Right lung (tissue), 5 donors: ENCODE measurements around the gene TBC1D24. TPM values are rescaled to one million over a fixed set of nuclear protein-coding genes. Genes with fewer than 3 reads are reported as not detected.
"Not testable (repeated sequence)": the region's sequence is repeated elsewhere in the genome, so short reads cannot be mapped to it uniquely, and the experiment has no call there.

Experiments
- DNase-seq, 2 donors: peaks; one replicate each; pipeline ENCODE4 v3.0.0-alpha.2; 2013
- polyA plus RNA-seq, 5 donors: library from polyadenylated mRNA; unstranded; fragments of 120-200 nt; gene quantifications; one replicate each; pipeline versions ENCODE4 v1.2.1 to v1.2.3, GENCODE V29; 2013; ENCODE audit warnings: inconsistent platforms in 1 of 5, low replicate concordance in 1 of 5; ENCODE audit not compliant: insufficient read length in 5 of 5, insufficient read depth in 1 of 5

TBC1D24 gene
- polyA plus RNA-seq, 5 donors = 11.6 to 20.5 (median 17.2) TPM

DNA sequence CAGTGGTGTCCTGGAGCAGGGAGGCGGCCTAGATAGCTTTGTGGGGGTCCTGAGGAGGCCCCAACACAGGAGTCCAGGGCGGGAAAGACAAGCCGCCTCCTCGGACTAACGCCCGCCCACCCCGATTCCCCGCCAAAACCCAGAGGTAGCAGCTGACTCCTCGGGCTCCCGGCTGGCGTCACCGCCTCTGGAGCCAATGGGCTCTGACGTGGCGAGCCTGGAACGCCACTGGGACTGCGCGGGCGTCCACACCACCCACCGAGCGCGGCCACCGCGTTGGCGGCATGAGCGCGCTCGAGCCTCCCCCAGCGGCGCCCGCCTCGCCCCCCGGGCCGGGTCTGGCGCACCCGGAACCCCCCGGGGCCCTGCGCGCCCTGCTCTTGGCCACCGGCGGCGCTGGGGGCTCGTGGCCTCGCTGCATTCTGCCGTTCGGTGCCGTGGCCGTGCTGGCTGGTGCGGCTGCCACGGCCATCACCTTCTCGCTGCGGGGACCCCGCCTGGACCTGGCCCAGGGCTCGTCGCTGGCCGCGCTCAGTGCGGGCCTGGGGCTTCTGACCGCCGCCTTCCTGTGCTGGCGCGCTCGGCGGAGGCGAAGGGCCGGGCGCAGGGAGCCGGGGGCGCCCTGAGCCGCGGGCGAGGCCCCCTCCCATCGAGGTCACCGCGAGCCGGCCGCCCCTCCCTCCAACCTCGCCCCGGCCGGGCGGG lies 7.2 kb upstream of the TBC1D24 start:
- peak; percentile 86 for DNase-seq

DNA sequence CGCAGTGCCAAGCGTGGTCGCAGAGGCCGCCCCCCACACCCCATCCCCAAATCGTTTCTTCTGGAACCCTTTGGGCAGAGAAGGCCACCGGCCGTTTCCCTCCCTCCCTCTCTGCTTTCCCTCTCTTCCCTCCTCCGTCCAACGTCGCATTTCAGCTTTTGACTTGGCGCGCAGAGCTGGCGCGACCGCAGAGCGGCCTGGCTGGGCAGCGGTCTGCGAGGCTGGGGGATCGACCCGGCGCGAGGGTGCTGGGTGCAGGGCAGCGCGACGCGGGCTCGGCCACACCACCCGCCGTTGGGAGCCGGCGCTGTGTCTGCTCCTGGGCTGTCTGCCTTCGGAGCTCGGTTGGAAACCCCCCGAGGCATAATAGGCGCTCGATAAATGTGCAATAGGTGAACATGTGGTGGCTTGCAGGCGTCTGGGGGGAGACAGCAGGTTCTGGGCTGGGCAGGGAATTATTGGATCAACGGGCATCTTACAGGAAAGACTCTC lies 6.6 kb upstream of the TBC1D24 start:
- DNase-seq = peak in 1 of 2 donors; percentile 42

DNA sequence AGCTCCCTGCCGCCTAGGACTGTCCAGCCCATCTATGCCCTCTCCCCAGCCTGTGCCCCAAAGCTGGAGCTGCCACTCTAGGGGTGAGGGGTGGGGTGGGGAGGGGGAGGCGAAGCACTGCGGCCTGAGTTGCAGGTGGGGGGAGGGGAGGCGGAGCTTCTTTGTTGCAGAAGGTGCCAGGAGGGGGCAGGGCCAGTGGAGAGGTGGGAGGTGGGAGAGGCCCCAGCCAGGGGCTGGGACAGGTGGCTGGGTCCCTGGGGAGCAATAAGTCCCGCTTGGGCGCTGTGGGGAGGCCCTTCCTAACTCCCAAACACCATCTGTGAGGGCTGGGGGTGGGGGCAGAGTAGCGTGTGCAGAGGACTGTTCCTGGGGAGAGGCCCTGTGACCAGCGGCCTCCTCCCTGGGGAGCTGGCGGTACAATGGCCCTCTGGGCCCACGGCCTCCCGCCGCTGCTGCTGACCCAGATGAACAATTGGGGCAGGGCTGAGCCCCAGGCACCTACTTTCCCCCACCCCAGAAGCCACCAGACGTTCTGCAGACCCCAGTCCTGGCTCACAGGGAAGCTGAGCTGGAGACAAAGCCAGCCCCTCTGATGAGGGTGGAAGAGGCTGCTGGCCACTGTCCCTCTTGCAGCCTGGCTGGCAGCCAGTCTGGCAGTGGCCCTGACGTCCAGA lies 6.1 kb upstream of the TBC1D24 start:
- peak in 1 of 2 donors; percentile 55 for DNase-seq

DNA sequence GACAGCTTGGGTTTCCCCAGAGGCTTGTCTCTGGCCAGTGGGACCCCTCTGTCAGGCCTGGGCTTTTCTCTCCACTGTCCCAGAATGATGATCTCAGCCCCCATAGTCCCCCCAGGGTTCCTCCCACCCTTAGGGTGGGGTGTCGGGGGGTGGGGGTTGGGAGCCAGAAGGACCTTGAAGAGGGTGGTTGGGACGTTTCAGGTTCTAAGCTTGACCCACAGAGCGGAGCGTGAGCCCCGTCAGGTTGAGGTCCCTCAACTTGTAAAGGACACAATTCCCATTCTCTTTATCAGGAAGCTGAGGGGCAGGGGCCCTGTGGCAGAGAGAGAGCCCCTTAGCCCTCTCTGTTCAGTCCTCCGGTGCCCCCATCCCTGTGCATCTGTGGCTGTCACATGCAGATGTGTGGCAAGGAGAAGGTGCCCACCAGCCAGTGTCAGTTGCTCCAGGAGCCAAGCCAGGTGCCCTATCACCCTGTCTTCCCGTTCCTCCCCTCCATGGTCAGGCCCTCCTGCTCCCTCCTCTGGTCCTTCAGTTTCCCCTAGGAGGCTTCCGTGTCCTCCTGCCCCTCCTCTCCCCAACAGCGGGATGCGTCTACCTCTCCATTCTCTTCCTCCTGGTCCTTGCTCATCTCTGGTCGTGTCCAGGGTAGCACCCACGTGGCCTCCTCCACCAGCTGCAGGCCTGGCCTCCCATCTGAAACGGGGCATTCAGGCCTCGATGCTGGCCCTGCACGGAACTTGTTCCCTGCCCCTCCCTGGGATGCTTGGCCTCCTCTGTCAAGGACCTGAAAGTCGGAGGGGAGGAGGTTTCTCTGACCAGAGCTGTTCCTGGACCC lies 5.3 kb upstream of the TBC1D24 start:
- no peak for DNase-seq

DNA sequence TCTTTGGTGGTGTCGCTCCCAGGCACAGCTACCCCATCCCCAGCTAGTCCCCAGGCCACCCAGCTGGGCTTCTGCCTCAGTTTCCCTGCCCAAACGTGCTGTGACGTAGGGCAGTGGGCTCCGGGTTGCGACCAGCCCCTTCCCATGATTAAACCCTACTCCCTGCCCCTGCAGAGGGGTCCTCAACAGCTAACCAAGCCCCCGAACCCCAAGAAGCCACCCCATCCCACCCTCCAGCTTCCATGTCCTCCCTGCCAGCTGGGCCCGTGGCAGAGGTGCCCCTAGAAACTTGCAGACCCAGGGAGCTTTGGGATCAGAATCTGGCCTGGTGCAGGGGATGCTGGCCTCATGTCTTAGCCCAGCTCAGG lies 4.7 kb upstream of the TBC1D24 start:
- no peak for DNase-seq

DNA sequence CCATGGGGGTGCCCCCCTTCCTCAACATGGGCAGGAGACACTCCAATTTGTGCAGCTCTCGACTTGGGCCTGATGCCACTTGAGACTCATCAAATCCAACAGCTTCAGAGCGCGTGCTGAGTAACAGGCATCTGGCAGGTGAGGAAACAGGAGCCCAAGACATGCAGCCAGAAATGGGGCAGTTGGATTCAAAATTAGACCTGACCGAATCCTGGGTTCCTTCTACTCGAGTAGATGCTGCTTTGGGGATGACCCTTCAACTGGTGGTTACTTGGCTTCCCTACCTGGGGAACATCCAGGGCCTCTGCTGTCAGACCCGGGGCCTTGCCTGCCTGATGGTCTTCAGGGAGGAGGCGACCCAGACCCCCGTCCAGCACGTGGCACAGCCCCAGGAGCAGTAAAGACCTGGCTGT lies 4.3 kb upstream of the TBC1D24 start:
- no peak for DNase-seq

DNA sequence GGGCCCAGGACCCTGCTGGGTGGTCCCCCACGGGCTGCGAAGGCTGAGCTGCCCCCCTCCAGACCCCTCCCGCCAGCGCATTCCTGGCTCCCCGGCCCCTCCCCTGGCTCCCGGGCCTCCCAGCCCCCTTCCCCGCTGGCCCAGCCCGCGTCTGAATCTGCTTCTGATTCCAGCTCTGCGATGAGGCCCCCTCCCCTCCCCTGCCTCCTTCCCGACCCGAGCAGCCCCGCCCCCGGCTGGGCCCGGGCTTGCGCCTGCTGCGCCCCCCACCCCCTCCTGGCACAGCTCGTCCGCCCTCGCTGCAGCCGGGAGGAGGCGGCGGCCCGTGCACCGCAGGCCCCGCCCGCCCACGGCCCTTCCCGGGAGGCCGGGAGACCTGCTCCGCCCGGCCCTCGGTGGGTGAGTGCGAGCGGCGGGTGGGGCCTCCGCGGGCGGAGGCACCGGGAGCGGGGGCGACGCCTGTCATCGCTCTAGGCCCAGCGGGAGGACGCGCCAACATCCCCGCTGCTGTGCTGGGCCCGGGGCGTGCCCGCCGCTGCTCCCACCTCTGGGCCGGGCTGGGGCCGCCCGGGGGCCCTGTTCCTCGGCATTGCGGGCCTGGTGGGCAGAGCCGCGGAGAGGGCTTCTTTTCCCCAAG lies 3.8 kb upstream of the TBC1D24 start, which contains the start of gene NTN3:
Gene NTN3 (plus strand): TSS at position 282 of the 637 bp plus-strand sequence. CDS start 405 bp downstream, outside the sequence.
- peak; percentile 81 to 86 for DNase-seq

DNA sequence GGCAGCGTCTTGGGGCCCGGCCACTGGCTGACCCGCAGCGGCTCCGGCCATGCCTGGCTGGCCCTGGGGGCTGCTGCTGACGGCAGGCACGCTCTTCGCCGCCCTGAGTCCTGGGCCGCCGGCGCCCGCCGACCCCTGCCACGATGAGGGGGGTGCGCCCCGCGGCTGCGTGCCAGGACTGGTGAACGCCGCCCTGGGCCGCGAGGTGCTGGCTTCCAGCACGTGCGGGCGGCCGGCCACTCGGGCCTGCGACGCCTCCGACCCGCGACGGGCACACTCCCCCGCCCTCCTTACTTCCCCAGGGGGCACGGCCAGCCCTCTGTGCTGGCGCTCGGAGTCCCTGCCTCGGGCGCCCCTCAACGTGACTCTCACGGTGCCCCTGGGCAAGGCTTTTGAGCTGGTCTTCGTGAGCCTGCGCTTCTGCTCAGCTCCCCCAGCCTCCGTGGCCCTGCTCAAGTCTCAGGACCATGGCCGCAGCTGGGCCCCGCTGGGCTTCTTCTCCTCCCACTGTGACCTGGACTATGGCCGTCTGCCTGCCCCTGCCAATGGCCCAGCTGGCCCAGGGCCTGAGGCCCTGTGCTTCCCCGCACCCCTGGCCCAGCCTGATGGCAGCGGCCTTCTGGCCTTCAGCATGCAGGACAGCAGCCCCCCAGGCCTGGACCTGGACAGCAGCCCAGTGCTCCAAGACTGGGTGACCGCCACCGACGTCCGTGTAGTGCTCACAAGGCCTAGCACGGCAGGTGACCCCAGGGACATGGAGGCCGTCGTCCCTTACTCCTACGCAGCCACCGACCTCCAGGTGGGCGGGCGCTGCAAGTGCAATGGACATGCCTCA lies 3.1 kb upstream of the TBC1D24 start:
- no peak for DNase-seq

DNA sequence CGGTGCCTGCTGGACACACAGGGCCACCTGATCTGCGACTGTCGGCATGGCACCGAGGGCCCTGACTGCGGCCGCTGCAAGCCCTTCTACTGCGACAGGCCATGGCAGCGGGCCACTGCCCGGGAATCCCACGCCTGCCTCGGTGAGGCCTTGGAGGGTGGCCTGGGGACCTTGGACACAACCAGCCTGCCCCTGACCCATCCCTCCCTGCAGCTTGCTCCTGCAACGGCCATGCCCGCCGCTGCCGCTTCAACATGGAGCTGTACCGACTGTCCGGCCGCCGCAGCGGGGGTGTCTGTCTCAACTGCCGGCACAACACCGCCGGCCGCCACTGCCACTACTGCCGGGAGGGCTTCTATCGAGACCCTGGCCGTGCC lies 2.5 kb upstream of the TBC1D24 start:
- DNase-seq = no peak

DNA sequence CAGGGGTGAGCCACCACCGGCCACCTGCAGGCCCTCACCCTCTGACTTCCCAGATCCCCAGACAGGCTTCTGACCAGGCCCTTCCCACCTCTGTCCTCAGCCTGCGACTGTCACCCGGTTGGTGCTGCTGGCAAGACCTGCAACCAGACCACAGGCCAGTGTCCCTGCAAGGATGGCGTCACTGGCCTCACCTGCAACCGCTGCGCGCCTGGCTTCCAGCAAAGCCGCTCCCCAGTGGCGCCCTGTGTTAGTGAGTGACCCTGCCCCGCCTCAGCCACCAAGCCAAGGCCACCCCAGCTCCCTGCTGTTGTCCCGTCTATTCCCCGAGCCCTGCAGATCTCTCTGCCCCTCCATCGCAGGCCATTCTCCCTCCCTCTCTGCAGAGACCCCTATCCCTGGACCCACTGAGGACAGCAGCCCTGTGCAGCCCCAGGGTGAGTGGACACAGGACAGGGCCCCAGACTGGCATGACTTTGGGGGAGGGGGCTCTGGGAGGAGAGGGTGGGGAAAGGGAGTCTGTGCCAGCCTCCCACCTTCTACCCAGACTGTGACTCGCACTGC lies 2.0 kb upstream of the TBC1D24 start:
- DNase-seq = no peak

DNA sequence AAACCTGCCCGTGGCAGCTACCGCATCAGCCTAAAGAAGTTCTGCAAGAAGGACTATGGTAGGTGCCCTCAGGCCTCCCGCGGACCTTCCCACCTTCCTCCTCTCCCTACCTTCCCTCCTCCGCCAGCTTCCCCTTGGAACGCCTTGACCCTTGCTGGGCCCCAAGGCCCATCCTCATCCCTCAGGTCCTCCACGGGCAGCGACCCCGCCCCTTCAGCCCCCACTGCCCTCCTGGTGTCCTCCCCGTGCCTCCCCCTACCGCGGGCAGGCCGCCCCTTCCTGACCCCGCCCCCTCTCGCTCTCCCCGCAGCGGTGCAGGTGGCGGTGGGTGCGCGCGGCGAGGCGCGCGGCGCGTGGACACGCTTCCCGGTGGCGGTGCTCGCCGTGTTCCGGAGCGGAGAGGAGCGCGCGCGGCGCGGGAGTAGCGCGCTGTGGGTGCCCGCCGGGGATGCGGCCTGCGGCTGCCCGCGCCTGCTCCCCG lies 1.4 kb upstream of the TBC1D24 start:
- no peak for DNase-seq

DNA sequence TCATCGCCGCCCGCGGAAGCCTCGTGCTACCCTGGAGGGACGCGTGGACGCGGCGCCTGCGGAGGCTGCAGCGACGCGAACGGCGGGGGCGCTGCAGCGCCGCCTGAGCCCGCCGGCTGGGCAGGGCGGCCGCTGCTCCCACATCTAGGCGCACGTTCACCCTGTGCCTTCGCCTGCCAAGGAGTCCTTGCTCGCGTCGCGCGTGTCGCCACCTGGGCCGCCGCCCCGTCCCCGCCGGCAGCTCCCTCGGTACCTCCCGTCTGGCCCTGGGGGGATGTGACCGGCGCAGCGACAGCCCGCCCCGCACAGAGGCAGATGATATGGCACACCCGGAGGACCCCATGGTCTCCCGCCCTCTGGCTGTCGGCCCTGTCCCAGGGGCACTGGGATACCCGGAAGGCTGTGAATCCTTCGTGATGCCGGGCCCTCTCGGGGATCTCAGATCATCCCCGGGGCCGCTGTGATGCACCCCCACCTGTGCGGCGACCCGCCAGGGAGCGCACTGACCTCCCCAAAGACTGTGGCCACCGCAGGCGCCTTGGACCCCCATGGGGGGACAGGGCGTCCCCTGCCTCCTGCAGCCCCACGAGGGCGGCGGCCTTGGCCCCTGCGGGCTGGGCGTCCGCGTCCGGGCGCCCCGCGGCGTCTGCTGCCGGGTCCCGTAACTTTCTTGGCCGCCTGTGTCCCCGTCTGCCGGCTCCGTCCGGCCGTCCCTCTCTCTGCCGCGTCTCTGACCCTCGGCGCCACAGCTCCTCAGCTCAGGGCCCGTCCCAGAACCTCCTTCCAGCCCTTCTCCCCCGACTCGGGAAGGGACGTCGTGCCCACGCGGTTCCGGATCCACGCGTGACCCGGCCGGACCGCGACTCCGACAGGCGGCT lies 689 bp upstream of the TBC1D24 start:
- no peak for DNase-seq

DNA sequence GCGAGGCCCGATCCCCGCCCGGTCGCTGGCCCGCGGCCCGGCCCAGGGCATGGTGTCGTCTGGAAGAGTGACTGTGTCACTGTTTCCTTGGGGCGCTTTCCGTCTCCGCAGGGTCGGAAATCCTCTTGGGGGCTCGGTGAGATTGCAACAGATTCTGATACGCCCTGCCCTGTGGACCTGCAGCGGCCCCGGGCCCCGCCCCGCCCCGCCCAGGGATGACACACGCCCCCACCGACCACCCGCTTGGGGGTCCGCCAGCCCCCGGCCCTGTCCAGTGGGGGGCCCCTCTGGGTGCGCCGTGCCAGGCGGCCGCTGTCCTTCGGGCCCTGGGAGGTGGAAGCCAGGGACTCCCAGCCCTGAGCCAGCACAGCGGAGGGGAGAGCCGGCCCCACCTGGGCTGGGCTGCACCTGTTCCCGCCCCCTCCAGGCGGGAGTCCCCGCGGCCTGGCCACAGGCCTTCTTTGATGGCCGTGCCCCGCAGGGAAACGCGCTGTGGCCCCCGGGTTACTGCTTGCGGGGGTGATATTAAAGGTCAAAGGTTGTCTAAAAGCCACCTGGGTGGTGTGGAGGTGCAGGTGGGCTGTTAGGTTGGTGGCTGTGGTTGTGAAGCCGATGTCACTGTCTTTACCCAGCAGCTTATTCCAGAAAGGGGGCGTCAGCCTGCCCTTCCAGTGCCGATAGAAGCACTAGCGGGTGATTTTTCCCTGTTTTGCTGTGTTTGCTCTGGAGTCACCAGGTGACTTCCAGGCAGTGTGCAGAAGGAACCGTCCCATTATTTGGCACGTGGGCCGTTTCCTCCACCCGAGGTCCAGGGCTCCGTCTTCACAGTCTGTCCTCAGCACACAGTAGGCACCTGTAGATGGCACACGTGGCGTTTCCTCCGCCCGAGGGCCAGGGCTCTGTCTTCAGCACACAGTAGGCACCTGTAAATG lies 752 bp downstream of the TBC1D24 start:
- no peak for DNase-seq

DNA sequence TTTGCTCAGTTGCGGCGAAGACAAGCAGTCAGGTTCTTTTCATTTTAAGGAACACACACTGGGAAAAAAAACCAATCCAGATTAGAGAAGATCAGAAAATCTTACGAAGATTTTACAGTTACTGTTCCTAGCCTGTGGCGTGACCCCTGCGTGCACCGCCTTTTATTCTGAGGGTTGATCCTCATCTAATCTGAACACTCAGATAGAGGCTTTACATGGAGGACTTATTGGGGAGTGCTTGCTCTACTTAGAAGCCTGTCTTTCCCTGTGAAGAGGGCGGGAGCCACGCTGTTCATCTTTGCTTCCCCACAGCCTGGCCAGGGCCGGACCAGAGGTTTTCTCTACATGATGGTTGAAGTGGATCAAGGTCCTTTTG lies 1.4 kb downstream of the TBC1D24 start:
- no peak for DNase-seq

DNA sequence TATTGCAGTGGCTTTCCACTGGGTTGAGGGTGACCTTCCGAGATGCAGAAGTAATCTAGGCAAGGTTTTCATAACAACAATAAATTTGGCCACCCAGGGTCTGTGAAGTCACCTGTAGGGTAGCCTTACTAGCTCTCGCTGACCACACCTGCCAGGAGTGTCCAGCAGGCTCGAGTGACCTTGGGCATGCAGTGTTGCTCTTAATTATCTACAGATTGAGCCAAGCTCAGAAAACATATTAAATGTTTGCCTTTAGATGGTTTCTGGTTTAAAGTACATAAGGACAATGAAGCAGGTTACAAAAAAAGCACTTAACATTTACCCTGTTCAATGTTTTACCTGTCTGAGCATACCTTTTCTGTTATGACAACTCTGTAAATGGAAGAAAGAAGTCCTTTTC lies 1.8 kb downstream of the TBC1D24 start:
- no peak for DNase-seq

DNA sequence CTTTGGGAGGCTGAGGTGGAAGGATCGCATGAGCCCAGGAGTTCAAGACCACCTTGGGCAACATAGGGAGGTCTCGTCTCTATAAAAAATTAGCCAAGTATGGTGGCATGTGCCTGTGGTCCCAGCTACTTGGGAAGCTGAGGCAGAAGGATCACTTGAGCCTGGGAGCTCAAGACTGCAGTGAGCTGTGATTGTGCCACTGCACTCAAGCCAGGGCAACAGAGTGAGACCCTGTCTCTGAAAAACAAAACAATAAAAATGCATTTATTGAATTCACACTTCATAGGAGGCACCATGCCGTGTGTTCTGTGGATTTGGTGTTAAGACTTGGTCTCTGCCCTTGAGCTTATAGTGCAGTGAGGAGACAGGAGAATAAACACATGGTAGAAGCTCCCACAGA lies 2.4 kb downstream of the TBC1D24 start:
- no peak for DNase-seq

DNA sequence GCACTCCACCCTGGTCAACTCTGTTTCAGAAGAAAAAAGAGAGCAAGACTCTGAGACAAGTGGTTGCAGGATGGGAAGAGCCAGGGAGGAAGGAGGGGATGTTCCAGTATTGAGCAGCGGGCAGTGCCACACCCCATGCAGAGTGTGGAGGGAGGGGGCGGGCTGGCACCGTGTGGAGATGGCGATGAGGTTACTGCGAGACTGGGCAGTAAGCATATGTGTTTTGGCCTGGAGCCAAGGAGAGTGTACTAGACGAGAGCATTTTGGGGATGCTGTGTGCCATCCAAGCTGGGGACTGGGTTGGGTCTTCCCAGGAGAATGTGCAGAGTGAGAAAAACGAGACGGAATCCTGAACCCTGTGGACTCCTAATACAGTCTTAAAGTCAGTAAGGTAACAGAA lies 3.4 kb downstream of the TBC1D24 start:
- no peak for DNase-seq

DNA sequence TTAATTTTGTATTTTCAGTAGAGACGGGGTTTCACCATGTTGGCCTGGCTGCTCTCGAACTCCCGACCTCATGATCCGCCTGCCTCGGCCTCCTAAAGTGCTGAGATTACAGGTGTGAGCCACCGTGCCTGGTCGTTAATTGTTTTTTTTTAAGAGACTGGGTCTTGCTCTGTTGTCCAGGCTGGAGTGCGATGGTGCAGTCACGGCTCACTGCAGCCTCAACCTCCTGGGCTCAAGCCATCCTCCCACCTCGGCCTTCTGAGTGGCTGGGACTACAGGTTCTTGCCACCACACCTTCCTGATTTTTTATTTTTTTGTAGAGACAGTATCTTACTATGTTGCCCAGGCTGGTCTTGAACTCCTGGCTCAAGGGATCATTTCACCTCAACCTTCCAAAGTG lies 5.1 kb downstream of the TBC1D24 start:
- DNase-seq = not testable (repeated sequence)
